Activated CD4-positive, alpha-beta T cell treated with anti-CD3 and anti-CD28 coated beads, Interleukin-2, Interleukin-6, amounts not matched to agents 100 ng/mL and 50 ng/mL, durations not matched to agents 16 hours and 8 hours (primary cell): ENCODE data around the gene TMEM168.
"Not testable (repeated sequence)": the region's sequence is repeated elsewhere in the genome, so short reads cannot be mapped to it uniquely, and the experiment has no call there.

Experiments used
- DNase-seq: peaks from one replicate; pipeline ENCODE4 v3.0.0-alpha.2; 2020

TMEM168 gene

GRCh38 chr7:112789817-112790585, at the start of gene TMEM168:
Gene TMEM168 (minus strand): TSS chr7:112790393. CDS start chr7:112784825, 5,568 bp downstream.
- peak; percentile 90 for DNase-seq

- not testable (repeated sequence) for DNase-seq
Measured at GRCh38 chr7:112835928-112836327, 45.7 kb upstream of the TMEM168 start.

GRCh38 chr7:112833082-112833481, 42.9 kb upstream of the TMEM168 start:
- no peak for DNase-seq

- no peak for DNase-seq
Measured at GRCh38 chr7:112830769-112831168, 40.6 kb upstream of the TMEM168 start.

- no peak for DNase-seq
Measured at GRCh38 chr7:112828696-112829095, 38.5 kb upstream of the TMEM168 start.

GRCh38 chr7:112821345-112821744, 31.2 kb upstream of the TMEM168 start:
- DNase-seq: no peak

GRCh38 chr7:112819536-112819935, 29.3 kb upstream of the TMEM168 start:
- DNase-seq: no peak

GRCh38 chr7:112806156-112806555, 16.0 kb upstream of the TMEM168 start:
- no peak for DNase-seq

GRCh38 chr7:112802406-112802805, 12.2 kb upstream of the TMEM168 start:
- no peak for DNase-seq

- DNase-seq: no peak
Measured at GRCh38 chr7:112800486-112800885, 10.3 kb upstream of the TMEM168 start.

GRCh38 chr7:112799448-112800120, 9.4 kb upstream of the TMEM168 start:
- DNase-seq: no peak

GRCh38 chr7:112798274-112799159, 8.3 kb upstream of the TMEM168 start:
- no peak for DNase-seq

GRCh38 chr7:112796552-112796951, 6.4 kb upstream of the TMEM168 start:
- DNase-seq: not testable (repeated sequence)

GRCh38 chr7:112792441-112792840, 2.2 kb upstream of the TMEM168 start:
- DNase-seq: no peak

GRCh38 chr7:112791465-112792168, 1.4 kb upstream of the TMEM168 start:
- DNase-seq: no peak

- no peak for DNase-seq
Measured at GRCh38 chr7:112790586-112791003, 402 bp upstream of the TMEM168 start.

GRCh38 chr7:112789453-112789816, 758 bp downstream of the TMEM168 start:
- no peak for DNase-seq

GRCh38 chr7:112788778-112789343, 1.3 kb downstream of the TMEM168 start:
- no peak for DNase-seq

GRCh38 chr7:112784603-112785002, 5.6 kb downstream of the TMEM168 start:
- DNase-seq: no peak

GRCh38 chr7:112782498-112782897, 7.7 kb downstream of the TMEM168 start:
- peak; percentile 86 for DNase-seq

GRCh38 chr7:112781558-112781957, 8.6 kb downstream of the TMEM168 start:
- no peak for DNase-seq

- no peak for DNase-seq
Measured at GRCh38 chr7:112781110-112781509, 9.1 kb downstream of the TMEM168 start.
